Renal pelvis (tissue), 4 donors: ENCODE results near the gene AK8. TPM values are rescaled to one million over a fixed set of nuclear protein-coding genes. Genes with fewer than 3 reads are reported as not detected.
"Not testable (repeated sequence)": the region's sequence is repeated elsewhere in the genome, so short reads cannot be mapped to it uniquely, and the experiment has no call there.

Source experiments
- DNase-seq: peaks from one replicate; pipeline ENCODE4 v3.0.0-alpha.2; 2013
- polyA plus RNA-seq, 3 donors: library from polyadenylated mRNA; unstranded; fragments of 120-200 nt; gene quantifications; one replicate each; pipeline ENCODE4 v1.2.1, GENCODE V29; 2013; ENCODE audit not compliant: insufficient read length in 3 of 3

The AK8 gene
- polyA plus RNA-seq, 3 donors = 4.5 to 5.1 (median 5.1) TPM

DNA sequence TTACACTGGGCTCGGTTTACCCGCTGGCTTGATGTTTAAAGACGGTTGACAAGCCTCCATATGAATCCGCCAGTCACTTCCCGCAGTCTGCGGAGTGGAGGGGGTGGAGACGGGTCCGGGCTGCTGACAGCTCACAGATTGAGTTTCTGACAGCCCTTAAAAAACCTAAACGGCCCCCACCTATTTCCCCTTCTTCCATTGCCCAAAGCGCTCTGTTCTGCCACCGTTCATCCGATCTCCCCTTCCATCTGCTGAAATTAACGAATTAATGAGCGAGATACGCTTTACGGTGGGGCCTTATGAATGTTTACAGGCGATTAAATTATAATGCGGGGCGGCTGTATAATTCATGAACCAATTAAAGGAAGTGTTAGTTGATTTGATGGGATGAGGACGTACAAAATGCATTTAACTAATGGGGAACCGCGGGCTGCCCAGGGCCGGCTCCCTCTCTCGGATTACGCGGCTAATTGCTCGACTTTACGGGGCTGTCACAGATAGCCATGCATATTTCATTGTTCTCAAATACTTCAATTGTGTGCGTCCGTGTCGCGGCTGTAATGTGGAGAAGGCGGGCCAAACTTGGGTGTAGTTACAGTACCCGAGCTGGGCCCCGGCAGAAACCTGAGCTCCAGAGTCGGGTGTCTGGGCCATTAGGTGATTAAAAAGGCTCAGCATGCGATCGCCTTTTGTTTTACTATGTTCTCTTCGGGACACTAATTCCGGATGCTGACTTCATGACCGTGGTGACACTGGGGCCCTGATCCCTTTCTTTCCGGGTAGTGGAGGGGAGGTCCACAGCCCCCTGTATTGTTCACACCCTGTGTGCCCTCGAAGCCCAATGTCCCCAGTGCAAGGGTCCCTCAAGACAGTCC, 133.0 kb downstream of the AK8 start:
- peak; percentile 70 for DNase-seq

DNA sequence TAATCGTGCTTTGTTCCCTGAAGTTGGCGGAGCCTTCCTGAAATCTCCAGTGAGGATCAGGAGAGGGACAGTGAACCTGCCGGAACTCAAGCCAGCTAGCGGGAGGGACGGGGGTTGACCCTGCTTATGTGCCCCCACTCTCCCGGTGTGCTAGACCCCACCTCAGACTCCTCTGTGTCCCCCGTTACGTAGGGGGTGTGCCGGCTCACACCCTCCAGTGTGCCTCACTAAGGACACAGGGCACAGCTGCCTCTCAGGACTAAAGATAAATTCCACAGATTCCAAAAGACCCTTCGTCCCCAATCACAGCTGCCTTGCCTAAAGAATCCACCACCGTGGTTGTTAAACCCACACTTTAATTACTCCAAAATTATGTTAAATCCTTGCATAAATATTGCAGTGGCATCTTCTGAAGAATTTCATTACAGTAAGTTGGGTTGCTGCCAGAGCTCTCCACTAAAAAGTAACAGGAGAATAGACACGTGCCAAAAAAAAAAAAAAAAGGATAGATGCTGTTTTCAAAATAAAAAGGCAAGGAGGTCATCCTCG, 134.1 kb downstream of the AK8 start:
- DNase-seq = no peak

DNA sequence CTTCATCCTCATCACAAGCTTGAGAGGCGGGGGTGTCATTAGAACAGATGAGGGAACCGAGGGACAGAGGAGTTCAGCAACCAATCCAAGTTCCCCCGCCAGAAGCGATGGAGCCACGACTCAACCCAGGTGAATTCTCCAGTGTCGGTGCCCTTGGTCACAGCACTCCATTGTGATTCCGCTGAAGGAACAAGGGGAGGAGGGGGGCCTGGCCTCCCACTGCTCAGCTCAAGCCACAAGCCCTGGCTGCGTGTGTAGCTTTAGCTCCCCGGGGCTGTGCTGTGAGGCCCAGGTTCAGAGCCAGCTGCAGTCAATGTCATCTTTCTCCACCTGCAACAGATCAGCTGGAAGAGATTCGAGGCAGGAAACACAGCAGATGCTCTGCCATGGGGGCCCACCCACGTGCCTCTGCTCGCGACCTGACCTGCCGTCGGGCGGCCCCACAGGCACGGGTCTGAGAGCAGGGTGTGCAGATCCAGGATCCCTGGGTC, 135.2 kb downstream of the AK8 start:
- DNase-seq = no peak

DNA sequence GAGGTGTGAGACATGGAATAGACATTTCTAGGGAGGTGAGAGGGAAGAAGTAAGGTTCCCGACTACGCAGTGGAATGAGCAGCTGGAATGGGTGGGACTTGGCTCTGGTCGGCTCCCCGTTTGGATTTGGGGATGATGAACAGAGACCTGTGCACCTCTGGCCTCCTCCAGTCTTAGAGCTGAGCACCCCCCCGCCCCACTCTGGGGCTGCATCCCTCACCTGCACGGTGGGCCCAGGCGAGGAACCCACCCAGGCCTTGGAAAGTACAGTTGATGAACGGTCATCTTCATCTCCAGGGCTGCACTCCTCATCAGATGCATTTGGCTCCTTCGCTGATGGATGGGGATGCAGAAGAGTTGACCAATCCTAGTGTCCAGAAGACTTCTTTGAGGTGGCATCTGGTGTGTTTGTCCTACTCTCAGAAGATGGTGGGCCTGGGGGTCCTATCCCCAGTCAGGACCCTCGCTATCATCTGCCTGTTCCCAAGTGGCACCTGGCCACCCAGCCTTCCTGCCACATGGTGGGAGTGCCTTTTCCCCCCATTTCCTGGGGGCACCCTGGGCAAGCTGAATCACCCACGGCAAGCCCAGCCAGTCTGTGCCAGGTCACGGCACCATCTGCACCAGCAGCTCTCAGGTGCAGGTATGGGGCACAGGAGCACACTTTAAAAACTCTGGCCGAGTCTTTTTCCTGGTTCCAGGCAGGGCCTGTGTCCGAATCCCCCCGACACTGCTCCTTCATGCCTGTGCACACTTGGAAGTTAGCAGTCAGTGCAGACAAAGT, 137.4 kb downstream of the AK8 start:
- no peak for DNase-seq

DNA sequence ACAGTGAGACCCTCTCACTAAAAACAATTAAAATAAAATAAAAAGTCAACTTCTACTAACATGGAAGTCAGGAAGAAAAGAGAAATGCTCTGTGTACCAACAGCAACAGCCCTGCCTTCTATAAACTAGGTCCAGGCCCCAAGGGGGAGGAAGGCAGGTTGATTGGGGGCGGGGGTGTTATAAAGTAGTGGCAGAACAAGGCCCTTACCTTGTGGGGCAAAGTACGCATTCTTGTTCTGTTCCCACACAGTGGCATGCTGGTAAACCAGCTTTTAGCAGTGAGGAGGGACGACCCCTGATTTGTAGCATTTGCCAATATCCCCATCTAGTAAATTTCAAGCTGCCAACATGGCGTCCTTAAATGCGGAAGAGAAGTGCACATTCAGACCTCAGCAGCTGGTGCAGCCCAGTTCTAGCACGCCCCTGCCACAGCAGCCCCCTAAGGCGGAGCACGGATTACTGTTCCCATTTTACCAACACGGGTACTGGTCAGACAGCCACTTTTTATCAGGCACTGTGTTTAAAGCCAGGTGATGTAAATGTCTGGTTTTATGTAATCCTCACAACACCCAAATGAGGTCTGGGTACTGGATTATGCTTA, 138.3 kb downstream of the AK8 start:
- no peak for DNase-seq

DNA sequence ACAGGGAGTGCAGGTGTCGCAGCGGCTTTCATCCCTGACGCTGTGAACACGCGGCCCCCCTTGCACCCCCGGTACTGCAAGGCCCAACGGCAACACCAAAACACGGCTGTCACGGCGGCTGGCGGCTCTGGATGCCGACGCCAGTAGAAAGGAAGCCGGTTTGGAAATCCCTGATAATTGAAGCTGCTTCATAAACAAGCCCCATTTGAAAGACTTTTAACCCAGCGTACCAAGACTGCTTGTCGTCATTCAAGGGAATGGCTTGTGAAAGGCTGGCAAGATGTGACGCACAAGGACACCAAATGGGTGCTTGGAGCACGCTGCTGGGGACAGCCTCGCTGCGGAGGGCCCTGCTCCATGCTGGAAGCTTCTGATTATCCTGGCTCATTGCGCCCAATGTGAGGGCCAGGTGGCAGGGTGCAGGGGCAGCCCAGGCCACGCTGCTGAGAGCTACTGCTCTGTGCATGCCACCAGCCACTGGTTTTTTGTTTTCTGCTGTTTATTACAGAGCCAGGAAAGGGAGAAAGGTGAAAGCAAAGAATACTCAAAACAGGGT, 144.7 kb downstream of the AK8 start:
- DNase-seq = no peak

DNA sequence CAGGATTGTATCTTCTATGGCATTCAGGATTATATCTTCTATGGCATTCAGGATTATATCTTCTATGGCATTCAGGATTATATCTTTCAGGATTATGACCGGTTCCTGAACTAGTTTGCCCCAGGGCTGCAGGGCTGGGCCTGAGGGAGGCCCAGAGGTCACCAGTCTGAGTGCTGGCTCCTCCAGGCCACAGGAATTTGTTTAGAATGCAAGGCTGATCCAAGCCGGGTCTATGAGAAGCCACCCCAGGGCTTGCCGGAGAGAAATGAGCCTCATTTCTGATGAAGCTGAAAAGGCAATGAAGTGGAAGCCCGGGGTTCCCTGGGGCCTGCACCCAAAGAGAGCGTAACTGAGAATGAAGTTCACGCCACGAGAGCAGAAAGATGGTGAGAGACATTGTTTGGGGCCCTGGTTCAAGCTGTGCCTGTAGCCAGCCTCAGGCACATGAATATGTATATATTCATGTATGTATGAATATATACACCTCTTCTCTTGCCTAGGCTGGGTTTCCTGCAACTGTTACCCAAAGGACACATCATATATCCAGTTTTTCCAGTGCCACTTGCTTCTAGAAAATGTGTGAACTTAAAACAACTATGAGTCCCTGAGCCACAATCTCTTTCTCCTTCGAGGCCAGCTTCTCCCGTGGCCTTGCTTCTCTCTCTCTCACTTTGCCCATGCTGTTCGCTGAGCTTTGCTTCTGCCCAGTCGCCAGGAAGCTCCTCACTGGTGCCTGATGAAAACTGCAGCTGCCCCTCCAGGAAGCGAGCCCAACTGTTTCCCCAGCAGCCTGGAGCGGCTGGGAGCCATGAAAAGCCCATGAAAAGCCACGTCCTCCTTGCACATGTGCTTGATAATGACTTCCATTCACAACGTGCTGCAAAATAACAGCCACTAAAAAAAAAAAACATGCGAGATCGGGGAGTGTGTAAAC, 145.5 kb downstream of the AK8 start:
- DNase-seq = no peak

DNA sequence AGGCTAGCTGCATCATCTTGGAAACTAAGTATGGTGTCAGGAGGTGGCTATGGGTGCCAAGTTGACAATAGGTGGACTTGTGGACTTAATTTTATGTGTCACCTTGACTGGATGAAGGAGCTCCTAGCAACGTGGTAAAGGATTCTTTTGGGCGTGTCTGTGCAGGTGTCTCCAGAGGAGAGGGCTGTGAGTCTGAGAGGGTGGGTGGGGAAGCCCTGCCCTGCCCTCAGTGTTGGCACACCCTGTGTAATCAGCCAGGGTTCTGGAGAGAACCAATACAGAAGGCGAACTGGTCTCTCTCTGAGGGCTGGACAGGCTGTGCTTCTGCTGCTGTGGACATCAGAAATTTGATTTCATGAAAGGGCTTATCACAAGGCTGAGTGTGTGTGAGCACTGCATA, 146.9 kb downstream of the AK8 start:
- DNase-seq = no peak

DNA sequence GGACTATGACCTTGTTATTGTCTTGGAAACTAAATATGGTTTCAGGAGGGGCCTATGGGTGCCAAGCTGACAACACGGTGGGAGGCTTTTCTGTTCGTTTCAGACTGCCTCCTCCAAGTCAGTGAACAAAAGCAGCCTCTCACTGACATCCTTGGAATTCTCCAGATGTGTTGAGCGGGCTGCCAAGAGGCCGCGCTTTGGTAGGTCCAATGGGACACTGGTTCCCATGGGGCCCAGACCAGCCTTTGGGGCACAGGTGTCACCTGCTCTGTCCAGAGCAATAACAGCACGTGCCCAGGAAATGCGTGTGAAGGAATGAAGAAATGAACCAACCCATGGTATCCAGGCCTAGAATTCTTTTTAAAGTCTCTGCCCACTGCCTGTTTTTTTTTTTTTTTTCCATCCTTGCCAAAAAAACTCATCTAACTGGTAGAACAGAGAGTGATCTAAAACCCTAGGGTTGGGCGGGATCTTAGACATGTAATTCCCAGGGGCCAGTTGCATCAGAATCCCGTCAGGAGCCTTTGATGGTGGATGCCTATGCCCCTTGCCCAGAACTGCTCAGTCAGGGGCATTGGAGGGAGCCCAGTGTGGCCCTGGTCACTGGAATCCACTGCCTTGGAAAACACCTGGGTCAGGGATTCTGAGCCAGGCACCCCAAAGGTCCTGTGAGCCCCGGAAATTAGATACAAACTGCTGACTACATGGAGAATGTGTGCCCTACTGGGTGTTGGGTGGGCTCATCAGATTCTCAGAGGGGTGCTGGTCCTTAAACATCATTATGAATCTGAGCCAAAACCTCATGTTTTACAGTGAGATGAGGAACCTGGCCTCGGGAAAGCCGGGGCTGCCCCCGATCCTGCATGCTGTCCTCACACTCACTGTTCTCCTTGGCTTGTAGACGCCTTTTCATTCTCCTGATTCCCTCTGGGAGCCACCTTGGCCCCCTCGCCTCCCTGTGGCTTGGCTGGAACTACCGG, 147.7 kb downstream of the AK8 start:
- no peak for DNase-seq

DNA sequence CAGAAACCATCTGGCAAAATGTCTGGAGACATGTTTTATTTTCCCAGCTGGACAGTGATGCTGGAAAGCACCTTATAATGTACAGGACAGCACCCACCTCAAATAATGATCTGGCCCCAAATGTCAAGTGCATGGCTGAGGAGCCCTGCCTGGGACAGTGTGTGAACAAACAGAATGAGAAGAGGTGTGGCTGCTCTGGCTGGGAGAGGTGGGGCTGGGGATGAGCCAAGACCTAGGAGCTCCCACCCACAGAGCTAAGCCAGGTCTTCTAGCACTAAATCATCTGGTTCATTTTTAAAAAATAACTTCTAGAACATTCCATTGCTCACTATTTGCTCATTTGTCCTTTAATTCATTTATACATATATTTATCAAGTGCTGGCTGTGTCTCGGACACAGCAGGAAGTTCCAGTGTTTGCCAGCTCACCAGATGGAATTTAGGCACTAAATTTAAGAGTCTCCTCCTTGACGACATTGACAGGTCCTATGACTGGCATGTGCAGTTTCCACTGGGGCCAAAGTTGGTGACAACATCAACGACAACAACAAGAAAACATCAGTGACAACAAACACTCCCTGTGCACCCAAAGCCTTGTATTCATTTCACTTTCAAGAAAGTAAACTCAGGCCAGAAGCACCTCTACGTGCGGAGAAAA, 148.7 kb downstream of the AK8 start:
- DNase-seq = no peak

DNA sequence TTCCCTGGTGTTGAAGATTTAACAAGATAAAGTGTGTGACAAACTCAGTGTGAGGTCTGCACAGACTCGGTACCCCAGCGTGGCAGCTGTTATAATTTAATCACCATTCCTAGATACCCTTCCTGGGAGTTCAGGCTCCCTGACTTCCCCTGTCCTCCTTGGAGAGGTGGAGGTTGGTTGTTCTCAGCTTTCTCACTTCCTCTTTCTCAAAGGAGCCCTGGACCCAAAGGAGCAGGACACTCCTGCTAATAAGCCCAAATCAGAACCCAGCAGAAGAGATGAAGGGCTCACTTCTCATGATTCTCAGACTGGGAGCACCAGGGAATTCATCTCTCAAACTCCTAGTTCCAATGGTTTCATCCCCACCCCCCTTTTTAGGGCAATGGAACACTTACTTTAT, 149.6 kb downstream of the AK8 start:
- no peak for DNase-seq

DNA sequence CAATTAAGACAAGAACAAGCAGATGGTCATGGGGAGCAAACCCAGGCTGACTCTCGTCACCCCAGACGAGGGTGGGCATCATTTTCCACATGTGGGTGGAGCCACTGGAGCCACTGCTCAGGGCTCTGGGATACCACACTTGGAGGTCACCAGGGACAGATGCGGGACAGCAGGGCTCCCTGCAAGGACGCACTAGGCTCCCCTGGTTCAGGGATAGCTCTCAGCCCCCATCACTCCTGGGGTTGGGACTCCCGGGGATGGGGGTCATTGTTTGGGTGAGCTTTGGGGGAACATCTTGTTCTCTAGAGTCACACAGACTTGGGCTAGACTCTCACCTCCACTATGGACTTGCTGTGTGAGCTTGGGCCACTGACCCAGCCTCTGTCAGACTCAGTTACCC, 150.0 kb downstream of the AK8 start:
- no peak for DNase-seq

DNA sequence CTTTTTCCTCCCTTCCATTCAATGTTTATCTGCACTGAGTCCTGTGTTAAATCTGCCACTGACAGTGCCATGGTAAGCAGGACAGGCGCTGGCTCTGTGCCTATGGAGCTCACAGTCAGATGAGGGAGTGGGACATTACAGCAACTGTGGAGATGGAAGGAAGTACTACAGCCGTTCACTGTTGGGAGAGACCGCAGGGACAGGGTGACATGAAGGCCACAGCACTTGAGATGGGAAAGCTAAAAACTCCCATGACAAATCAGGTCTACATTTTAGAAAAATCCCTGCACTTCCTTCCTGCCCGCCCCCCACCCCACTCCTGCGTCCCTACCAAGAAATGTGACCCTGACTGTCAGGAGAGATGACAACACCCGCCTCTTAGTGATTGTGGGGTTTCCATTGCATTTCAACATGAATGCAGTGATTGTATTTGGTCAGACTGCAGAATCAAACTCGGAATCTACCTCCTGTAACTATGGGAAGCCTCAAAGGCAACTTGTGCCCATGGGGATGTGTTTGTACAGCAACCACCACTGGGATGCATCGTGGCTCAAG, 151.4 kb downstream of the AK8 start:
- no peak for DNase-seq

DNA sequence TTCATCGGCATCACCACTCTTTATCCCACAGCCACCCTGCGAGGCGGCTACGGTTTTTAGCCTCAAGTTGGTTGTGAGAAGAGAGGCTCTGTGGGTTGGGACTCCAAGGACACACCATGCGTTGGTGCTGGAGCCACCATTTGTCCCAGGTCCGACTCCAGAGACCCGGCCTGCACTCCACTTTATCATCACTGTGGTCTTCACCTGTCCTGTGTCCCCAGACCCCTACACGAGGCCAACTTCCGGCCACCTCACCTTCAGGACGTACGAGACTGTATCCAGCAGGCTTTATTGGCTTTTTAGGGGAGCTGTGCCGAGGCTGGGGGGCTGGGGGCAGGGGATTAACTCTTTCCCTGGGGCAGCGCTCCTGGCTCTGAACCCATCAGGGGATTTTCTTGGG, 152.8 kb downstream of the AK8 start:
- no peak for DNase-seq

DNA sequence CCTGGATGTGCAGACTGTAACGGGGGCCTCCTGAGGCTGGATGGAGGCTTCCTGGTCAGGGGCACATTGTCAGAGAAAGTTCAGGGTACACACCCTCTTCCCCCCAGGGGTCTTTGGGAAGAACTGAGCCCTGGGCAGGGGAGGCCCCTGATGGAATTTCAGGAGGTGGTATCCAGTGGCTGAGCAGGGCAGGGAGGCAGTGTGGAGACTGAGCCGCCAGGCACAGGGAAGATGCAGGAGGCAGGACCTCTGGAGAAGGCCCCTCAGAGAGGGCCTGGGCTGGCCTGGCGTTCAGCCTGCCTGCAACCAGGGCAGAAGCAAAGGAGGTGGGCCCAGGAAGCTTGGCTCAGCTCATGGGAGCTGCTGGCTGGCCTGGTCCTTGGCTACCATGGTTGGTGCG, 154.3 kb downstream of the AK8 start:
- no peak for DNase-seq

DNA sequence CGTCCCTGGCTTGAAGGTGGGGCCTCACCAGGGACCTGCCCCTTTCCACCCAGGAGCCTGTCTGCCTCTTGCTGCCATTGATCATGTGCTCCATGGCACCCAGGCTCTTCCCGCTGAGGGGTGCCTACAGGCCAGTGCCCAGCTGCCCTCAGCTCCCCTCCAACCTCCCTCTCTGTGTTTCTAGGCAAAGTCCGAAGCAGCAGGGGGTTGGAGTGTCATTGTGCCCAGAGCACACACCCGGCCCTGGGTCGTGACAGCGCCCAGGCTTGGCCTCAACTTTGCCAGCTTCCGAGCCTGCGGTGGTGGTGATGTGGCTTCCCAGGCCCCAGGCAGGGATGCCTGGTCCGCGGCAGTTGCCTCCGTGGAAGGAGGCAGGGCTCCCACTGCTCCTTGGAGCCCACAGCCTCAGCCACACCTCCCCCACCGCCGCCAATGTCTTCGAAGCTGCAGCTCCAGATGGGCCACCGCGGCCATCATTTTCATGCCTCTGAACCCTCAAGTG, 155.5 kb downstream of the AK8 start:
- no peak for DNase-seq

DNA sequence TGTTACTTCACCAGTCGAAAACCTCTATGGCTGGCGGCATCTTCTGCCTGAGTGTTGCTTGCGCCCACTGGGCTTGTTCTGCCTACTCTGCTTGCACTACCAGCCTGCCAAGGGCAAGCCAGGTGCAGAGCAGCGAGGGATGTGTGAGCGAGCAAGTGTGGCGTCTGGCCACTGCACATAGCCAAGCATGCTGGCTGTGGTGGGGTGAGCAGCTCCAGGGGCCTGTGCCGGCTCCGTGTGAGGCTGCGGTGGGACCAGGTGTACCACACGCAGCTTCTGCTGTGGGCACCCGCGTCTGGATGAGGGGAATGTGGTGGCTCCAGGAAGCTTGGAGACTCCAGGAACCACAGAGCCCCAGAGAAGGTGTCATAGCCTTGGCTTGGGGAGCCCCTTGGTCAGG, 156.4 kb downstream of the AK8 start:
- DNase-seq = no peak

DNA sequence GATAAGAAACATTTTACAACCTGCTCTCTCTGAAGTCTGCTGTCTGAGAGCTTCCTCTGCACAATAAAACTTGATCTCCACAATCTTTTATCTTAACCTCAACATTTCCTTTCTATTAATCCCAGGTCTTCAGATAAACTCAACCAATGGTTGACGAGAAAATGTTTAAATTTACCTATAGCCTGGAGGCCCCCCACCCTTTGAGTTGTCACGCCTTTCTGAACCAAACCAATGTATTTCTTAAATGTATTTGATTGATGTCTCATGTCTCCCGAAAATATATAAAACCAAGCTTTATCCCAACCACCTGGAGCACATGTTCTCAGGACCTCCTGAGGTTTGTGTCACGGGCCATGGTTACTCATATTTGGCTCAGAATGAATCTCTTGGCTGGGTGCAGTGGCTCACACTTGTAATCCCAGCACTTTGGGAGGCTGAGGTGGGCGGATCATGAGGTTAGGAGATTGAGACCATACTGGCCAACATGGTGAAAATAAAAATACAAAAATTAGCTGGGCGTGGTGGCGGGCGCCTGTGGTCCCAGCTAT, 159.6 kb downstream of the AK8 start:
- DNase-seq = not testable (repeated sequence)
